Breast epithelium (tissue), 3 donors: ENCODE results near the gene GAB2.

ENCODE experiments used
- CTCF ChIP-seq, 3 donors: fragments of 450-650 bp; IDR thresholded peaks; one replicate each; pipeline ENCODE4 v1.5.1; 2016 to 2017; ENCODE audit warnings: antibody characterized with exemption in 3 of 3, mild to moderate bottlenecking in 3 of 3, moderate library complexity in 3 of 3
- POLR2A ChIP-seq: fragments of 450-650 bp; IDR thresholded peaks from one replicate; pipeline ENCODE4 v1.6.1; 2016; ENCODE audit warnings: antibody characterized with exemption, mild to moderate bottlenecking, moderate library complexity
- POLR2AphosphoS5 ChIP-seq, 3 donors: sonication (generic); formaldehyde crosslinking; IDR thresholded peaks; one replicate each; pipeline ENCODE4 v1.6.1; 2017; ENCODE audit warnings: antibody characterized with exemption in 3 of 3

GRCh38 chr11:78219493-78220217 lies 198.0 kb downstream of the GAB2 start:
- TF ChIP-seq CTCF (IDR thresholded peaks at IDR 0.05) (no peak), POLR2AphosphoS5 (IDR thresholded peaks at IDR 0.05) (no peak), POLR2A (no peak)
